Psoas muscle (tissue), 8 donors: ENCODE results near the gene LIG3. TPM values are rescaled to one million over a fixed set of nuclear protein-coding genes. Genes with fewer than 3 reads are reported as not detected.
"Not testable (repeated sequence)": the region's sequence is repeated elsewhere in the genome, so short reads cannot be mapped to it uniquely, and the experiment has no call there.

Experiments used
- ATAC-seq, 4 donors: fragments of 200-7000 bp; cut with Tn5 transposase; one replicate each; pipeline ENCODE4 v1.9.1; 2020; ENCODE audit warnings: moderate library complexity in 3 of 4, mild to moderate bottlenecking in 2 of 4
- DNase-seq, 2 donors: peaks; one replicate each; pipeline ENCODE4 v3.0.0-alpha.2; 2020
- H3K27ac ChIP-seq: fragments of 200-600 bp; one replicate; pipeline ENCODE4 v1.8.0; 2022
- H3K27me3 ChIP-seq, 3 donors: fragments of 200-600 bp in 1 of 3; one replicate each; pipeline versions ENCODE4 v1.6.1 to v1.8.0; 2013 to 2022; ENCODE audit warnings: low read length in 2 of 3, mild to moderate bottlenecking in 2 of 3, moderate library complexity in 1 of 3; ENCODE audit not compliant: insufficient read depth in 3 of 3
- H3K36me3 ChIP-seq, 2 donors: fragments of 200-600 bp in 1 of 2; one replicate each; pipeline versions ENCODE4 v1.6.1 to v1.8.0; 2013 to 2022; ENCODE audit warnings: low read depth in 1 of 2, mild to moderate bottlenecking in 1 of 2, moderate library complexity in 1 of 2; ENCODE audit not compliant: insufficient read depth in 1 of 2
- H3K4me1 ChIP-seq: fragments of 200-600 bp; one replicate; pipeline ENCODE4 v1.8.0; 2022
- H3K4me3 ChIP-seq: fragments of 200-600 bp; one replicate; pipeline ENCODE4 v1.8.0; 2022; ENCODE audit warnings: mild to moderate bottlenecking
- H3K9me3 ChIP-seq: fragments of 200-600 bp; one replicate; pipeline ENCODE4 v1.8.0; 2022
- CTCF ChIP-seq: fragments of 200-600 bp; IDR thresholded peaks from one replicate; pipeline ENCODE4 v1.8.0; 2022; ENCODE audit warnings: antibody characterized with exemption
- WGBS, 3 donors: extraction: QIAGEN DNeasy Blood & Tissue Kit; methylation state at CpG; one replicate each; pipeline versions ENCODE4 v1.1.6 to v1.1.7; 2013; 5-methylcytosine and 5-hydroxymethylcytosine counted together
- intact Hi-C, 2 donors: fragments of 100-400 bp; cut with DNase I; formaldehyde crosslinking; loops; one replicate each; pipeline versions ENCODE4 v1.11.0 to v1.14.2; 2022
- polyA plus RNA-seq, 3 donors: library from polyadenylated mRNA; stranded (reverse); fragments of 200-250 nt; gene quantifications; one replicate each; pipeline ENCODE4 v1.2.3, GENCODE V29; 2013
- total RNA-seq, 4 donors: library from RNA; stranded (reverse); fragmentation: NEBNext Ultra II Directional in 2 of 4; extraction: Animal tissue kit (Norgen Biotek cat#: 25700) in 2 of 4; gene quantifications; one replicate each; pipeline versions ENCODE4 v1.2.1 to v1.2.4, GENCODE V29; 2021 to 2023
- donor health status: healthy with polysubstance abuse.
- donor health status: DM: no; HTN: no; CAD: no; lungs with moderate emphysema.
- donor health status: Bipolar disorder and iron deficiency.
- donor health status: healthy.
- donor health status: DM: yes; HTN: yes; CAD: no.
- donor health status: DM: no; HTN: no; CAD: no.
- donor health status: DM: no; HTN: no; CAD: no.
- donor health status: DM: yes; HTN: yes; CAD: no.

Gene LIG3
- total and polyA plus RNA-seq, 7 donors = 11.5 to 28.2 (median 23.5) TPM

- WGBS, 3 donors = 75 to 86% (median 84%) methylated on average over 1 of the region's 1 CpG
- ATAC-seq = no peak
- no peaks in the 10 kb centered on the region for H3K27me3 ChIP-seq
These were observed 45.2 kb downstream of the LIG3 start for GRCh38 chr17:35025541-35025940.

GRCh38 chr17:35028097-35028496 is 47.8 kb downstream of the LIG3 start:
- intact Hi-C loops = not testable (repeated sequence)
- WGBS, 3 donors = 91 to 94% (median 92%) methylated on average over 4 of the region's 4 CpGs

More at GRCh38 chr17:35025541-35025940, 45.2 kb downstream of the LIG3 start:
- Histone ChIP-seq H3K9me3 (no peaks in the 10 kb centered on the region), H3K27ac (no peak overlapping the region), H3K4me3 (no peak overlapping the region), H3K36me3 (peaks cover 0 to 50% of the 10 kb centered on the region in 2 donors), H3K4me1 (peaks cover 13% of the 10 kb centered on the region)
- no peak for TF ChIP-seq CTCF
- intact Hi-C loops = no loop called here
- no peak for DNase-seq

GRCh38 chr17:35028531-35029262 is 48.4 kb downstream of the LIG3 start:
- WGBS, 3 donors = 81 to 89% (median 86%) methylated on average over 3 of the region's 3 CpGs
- peaks cover 0 to 45% of the 10 kb centered on the region in 2 donors for H3K36me3 ChIP-seq
- no peaks in the 10 kb centered on the region for H3K4me1 ChIP-seq
- no peaks in the 10 kb centered on the region for H3K27me3 ChIP-seq
- DNase-seq = no peak
- H3K9me3 ChIP-seq = no peaks in the 10 kb centered on the region
- intact Hi-C loops = no loop called here
- ATAC-seq = no peak
- TF ChIP-seq CTCF = no peak
- no peak overlapping the region for H3K4me3 ChIP-seq
- no peak overlapping the region for H3K27ac ChIP-seq

More at GRCh38 chr17:35028097-35028496, 47.8 kb downstream of the LIG3 start:
- not testable (repeated sequence) for H3K4me3 ChIP-seq, H3K27ac ChIP-seq, H3K4me1 ChIP-seq, H3K27me3 ChIP-seq, DNase-seq, H3K9me3 ChIP-seq, ATAC-seq
- peaks cover 0 to 43% of the 10 kb centered on the region in 2 donors for H3K36me3 ChIP-seq

- Histone ChIP-seq H3K27ac (no peak overlapping the region), H3K36me3 (peaks cover 0 to 35% of the 10 kb centered on the region in 2 donors), H3K4me1 (no peaks in the 10 kb centered on the region), H3K4me3 (no peak overlapping the region), H3K27me3 (no peaks in the 10 kb centered on the region), H3K9me3 (no peaks in the 10 kb centered on the region)
- no peak for DNase-seq
- WGBS, 3 donors = 90 to 100% (median 94%) methylated on average over 1 of the region's 1 CpG
- ATAC-seq = no peak
- TF ChIP-seq CTCF = no peak
- intact Hi-C loops = no loop called here
These were observed 50.5 kb downstream of the LIG3 start for GRCh38 chr17:35030780-35031179.

- peaks cover 0 to 17% of the 10 kb centered on the region in 2 donors for H3K36me3 ChIP-seq
- DNase-seq (no peak), ATAC-seq (no peak)
- no peak overlapping the region for H3K4me3 ChIP-seq
- WGBS, 3 donors = 89 to 94% (median 91%) methylated on average over 3 of the region's 3 CpGs
- H3K4me1 ChIP-seq = no peaks in the 10 kb centered on the region
- no peaks in the 10 kb centered on the region for H3K27me3 ChIP-seq
- H3K9me3 ChIP-seq = no peaks in the 10 kb centered on the region
- TF ChIP-seq CTCF = no peak
- intact Hi-C loops = no loop called here
- H3K27ac ChIP-seq = no peak overlapping the region
These were observed 58.1 kb downstream of the LIG3 start for GRCh38 chr17:35038453-35038852.
